COLO668 (cell line): ENCODE results near the gene IL1R1.

Experiments
- DNase-seq: peaks from one replicate; lab custom pipeline; 2025; ENCODE audit not compliant: unreplicated experiment; lab: John Stamatoyannopoulos, UW

The IL1R1 gene

GRCh38 chr2:102137138-102137537 is 5.4 kb upstream of the IL1R1 start:
- no peak for DNase-seq

DNA sequence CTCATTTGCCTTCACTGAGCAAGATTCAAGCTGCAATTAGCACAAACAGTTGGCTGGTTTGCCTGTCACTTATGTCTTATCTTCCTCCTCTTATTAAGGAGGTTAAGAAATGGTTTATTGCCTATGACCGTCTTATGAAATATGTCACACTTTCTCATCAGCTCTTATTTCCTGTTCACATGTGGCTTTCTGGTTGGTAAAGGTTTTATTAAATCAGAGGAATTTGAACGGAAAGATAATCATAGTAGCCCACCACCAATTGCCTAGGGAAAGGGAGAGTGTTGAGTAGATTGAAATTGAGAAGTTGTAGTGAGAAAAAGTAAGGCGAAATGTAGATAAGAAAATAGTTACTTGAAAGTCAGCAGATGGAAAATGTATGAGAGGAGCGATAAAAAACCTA is 4.2 kb upstream of the IL1R1 start:
- no peak for DNase-seq

DNA sequence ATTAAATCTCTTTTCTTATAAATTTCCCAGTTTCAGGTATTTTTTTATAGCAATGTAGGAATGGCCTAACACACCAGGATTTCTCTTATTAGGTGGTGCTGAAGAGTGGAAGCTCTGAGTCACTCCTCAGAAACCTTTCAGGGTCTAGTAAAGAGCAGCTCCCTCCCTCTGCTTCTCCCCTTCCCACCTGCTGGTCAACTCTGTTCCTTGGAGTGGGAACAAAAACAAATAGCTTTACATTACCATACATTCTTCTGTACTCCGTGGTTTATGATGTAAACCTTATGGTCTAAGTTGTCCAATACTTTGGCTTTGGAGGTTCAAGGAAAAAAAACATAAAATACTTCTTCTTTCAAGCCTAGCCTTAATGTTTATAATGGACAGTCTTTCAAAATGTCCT is 2.7 kb upstream of the IL1R1 start:
- DNase-seq = no peak

DNA sequence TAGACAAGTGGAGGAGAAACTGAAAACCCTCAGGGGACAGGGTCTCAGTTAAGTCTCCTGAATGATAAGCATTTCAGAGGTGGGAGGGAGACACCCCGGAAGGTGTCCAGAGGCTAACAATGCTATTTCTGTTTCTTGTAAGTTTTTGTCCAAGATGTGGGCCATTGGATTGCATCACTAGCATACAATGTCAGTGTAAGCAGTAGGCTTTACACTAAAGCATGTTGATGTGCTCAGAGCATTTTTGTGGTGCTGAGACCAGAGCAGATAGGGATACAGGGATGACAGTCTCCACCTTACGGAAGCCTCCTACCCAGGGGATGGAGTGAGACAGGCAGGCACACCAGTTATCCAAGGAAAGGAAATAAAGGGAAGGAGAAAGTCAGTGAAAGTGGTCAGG is 2.2 kb upstream of the IL1R1 start:
- no peak for DNase-seq

GRCh38 chr2:102141011-102141943 is 1.3 kb upstream of the IL1R1 start:
- no peak for DNase-seq

DNA sequence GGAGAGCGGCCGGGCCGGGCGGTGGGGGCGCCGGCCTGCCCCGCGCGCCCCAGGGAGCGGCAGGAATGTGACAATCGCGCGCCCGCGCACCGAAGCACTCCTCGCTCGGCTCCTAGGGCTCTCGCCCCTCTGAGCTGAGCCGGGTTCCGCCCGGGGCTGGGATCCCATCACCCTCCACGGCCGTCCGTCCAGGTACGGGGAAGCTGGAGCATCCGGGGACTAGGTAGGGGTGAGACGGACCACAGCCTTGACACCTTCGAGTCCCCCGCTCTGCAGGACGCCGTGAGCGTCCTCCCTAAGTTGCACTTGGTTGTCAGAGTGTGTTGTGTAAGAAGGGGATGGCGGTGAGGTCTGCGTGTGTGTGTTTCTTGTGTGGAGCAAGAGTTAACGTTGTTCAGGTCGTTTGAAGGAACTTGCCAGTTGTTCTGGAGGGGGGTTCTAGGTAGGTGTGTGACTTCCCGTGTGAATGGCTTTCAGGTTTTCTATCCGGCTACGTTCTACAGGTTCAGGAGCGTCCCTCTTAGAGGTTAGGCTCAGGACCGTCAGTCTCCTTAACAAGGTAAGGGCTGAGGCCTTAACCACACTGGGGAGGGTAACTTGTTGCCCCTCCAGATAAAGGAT is 393 bp downstream of the IL1R1 start:
- DNase-seq = no peak

DNA sequence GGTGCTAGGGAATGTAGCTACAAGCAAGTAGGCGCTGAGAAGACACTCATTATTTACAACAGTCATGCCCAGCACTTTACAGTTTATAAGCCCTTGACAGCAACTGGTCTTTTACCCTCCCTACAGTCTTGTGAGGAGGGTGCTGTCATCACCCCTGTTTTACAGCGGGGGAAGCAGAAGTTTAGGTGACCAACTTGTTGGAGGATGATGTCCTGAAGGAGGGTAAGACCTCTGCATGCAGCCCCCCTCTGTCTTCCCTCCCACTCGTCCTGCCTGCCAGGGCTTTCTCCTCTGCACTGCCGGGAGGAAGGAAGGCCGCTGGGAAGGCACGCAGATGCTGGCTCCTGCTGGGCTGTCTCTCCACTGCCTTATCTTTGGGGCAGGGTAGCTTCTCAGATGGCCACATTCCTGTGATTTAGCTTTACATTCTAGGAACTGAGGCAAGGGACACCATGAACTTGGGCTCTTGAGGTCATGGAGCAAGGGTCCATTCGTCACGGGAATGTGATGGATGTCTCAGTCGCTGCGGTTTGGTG is 972 bp downstream of the IL1R1 start:
- no peak for DNase-seq

- DNase-seq = peak; percentile 54
Measured at GRCh38 chr2:102144128-102144527, 1.6 kb downstream of the IL1R1 start.

DNA sequence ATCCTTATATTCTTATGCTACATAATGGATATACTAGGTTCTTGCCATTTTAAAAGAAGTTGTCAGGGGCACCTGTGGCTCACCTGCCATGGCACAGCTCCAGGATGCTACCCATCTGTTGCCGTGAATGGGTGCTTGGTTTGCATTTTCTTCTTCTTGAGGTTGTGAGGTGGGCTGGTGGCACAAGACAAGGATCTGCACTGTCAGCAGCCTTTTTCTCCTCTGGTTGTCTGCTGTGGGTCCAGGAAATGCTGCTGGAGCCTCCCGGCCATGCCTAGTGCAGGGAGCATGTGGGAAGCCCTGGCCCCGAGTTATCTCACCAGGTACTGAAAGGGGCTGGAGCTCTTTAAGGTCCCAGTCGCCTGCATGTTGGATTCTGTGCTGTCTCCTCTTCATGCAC is 2.6 kb downstream of the IL1R1 start:
- no peak for DNase-seq

DNA sequence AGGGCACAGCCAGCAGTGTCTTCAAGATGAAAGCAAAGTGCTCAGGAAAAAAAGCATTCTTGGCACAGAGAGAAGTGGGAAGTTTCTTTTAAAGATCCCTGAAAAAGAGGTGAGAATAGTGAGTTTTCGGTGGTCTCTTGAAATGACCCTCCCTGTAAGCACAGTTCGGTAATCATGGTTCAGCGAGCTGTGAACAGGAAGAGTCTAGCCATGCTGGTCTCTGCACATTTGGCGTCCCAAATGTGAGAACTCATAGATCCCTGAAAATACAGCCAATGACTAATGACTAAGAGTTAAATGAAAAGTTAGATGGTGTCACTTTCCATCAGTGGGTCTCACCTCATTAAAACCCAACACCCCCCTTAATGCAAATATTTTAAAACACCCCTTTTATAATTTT is 3.4 kb downstream of the IL1R1 start:
- DNase-seq = no peak

DNA sequence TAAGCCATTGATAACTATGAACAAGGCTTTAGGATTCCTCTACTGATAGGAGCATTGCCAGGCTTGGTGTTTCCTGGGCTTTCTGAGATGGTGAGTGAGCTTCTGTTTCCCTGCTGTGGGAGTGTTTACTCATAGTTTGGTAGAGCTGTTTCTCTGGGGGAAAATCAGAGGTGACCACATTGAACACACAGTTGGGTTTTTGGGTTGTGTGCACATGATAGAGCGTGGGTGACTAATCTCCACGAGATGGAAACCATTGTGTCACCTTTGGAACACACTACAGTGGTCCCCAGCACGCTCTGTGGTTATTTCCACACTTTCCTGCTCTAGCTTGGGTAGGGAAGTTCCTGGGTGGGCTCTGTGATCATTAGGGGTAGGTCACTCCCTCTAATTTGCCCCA is 5.4 kb downstream of the IL1R1 start:
- DNase-seq = no peak

DNA sequence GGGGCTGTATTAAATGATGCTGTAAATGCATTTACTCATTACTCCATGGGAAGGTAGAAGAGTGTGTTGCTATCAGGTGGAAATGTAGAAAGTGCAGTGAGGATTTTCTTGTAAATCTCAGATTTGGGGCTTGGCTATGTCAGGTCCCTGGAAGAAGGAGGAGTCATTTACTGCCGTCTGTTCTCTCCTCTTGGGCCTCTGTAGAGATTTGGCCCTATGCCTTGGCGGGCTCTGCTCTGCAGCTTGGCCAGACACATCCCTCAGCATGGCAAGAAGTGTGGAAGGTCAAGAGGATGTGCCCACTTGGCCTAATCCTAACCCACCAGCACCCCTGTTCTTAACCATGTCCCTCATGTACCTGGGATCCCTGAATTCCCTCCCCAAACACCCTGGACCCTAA is 6.7 kb downstream of the IL1R1 start:
- DNase-seq = no peak

- DNase-seq = no peak
Measured at GRCh38 chr2:102149644-102150455, 7.3 kb downstream of the IL1R1 start.

DNA sequence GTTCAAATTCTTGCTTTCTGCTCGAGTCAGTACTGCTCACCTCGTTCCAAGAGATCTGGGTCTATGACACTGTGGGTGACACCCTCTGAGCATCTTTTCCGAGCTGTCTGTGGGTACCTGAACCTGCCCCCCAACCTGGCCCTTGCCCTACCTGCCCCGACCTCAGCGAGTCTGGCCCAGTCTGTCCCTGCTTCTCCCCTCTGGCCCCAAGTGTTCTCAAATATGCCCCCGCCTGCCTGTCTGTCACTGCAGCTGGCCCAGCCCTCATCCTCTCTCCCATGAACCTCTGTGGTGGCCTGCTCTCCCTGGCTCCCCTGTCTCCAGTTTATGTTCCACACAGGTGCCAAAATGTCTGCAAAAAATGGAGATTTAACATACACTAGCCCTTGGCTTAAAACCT is 11.8 kb downstream of the IL1R1 start:
- DNase-seq = no peak

- no peak for DNase-seq
Measured at GRCh38 chr2:102154946-102155702, 12.6 kb downstream of the IL1R1 start.

DNA sequence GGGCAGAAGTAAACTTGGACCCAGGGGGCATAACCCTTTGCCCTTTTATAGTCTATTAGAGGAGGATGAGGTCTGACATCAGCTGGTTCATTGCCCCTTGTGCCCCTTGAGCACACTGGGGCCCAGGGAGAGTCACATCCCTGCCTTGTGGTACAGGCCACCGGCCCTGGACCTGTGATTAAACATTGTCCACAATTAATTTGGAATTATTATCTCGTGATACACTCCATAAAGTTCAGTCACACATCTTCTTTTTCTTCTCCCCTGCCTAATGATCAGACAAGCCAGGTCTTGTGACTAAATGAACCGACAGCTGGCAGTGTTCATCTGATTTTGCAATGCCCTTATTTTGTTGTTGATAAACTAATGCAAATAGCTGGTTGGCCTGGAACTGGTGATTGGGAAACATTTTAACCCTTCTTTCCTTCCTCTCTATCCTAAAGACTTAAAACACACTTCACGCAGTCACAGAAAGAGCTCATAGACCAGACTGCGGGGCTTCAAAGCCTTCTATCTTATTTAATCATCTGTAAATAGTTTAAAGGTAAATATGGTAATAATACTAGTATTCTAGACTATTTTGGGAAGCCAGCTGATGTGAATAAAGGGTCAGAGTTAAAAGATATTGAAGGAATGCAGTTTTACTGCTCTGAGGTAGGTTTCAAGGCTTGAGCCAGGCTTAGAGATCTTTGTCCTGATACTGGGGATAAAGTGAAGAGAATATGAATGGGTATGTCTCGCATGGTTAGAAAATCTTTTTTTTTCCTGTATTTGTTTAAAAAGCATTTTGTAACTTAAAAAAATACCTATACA is 13.4 kb downstream of the IL1R1 start:
- DNase-seq = no peak

- DNase-seq = no peak
Measured at GRCh38 chr2:102158011-102158755, 15.6 kb downstream of the IL1R1 start.

- DNase-seq = no peak
Measured at GRCh38 chr2:102159295-102159694, 16.7 kb downstream of the IL1R1 start.

DNA sequence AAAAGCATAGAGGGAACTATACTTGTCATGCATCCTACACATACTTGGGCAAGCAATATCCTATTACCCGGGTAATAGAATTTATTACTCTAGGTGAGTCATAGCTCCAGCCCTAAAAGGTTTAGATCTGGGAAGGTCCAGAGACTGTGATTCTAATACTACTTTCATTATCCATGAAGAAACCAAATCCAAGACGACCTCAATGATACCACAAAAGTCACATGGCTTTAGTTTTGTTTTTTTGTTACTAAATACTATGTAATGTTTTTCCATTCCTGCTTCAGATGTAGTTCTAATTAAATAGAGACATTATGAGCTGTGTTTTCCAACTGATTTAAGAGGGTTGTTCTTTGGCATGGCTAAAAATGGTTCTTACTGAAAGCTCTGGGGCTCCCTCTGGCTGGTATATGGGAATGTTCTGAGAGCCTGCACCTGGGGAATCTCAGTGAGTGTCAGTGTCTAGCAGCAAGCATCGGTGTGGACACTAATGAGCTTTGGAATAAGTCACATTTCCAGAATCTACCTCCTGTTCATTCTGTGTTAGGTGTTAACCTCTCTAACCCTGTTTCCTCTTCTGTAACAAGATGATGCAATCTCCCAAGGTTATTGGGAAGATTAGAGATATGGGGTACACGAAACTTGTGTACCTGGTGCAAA is 23.8 kb downstream of the IL1R1 start:
- DNase-seq = peak; percentile 7
